Measurements from ENCODE around the gene CES1.

- no peak for TF ChIP-seq CTCF (IDR thresholded peaks at IDR 0.05; ENCODE audit: control extremely low read depth in 1 of 3, insufficient read depth in 1 of 3, low read depth in 1 of 3, low read length in 3 of 3)
- TF ChIP-seq POLR2AphosphoS5 (IDR thresholded peaks at IDR 0.05; ENCODE audit: low read depth, low read length) = no peak
- no peak for TF ChIP-seq POLR2A (IDR thresholded peaks at IDR 0.05; ENCODE audit: control extremely low read depth in 1 of 2, low read depth in 2 of 2, low read length in 2 of 2)
- TF ChIP-seq TEAD4 (IDR thresholded peaks at IDR 0.05; ENCODE audit: low read depth, low read length) = no peak
- no peak for TF ChIP-seq USF2 (IDR thresholded peaks at IDR 0.05; ENCODE audit: low read length)
- TF ChIP-seq JUND (IDR thresholded peaks at IDR 0.05; ENCODE audit: low read length) = no peak
- TF ChIP-seq MAFK (IDR thresholded peaks at IDR 0.05; ENCODE audit: low read depth, low read length) = no peak
- no peak for TF ChIP-seq PHF8 (conservative IDR thresholded peaks at IDR 0.05; ENCODE audit: low read depth, low read length)
- TF ChIP-seq MAX (IDR thresholded peaks at IDR 0.05) = no peak
- TF ChIP-seq SUZ12 (IDR thresholded peaks at IDR 0.05; ENCODE audit: low read length) = no peak
- TF ChIP-seq TAF7 (optimal IDR thresholded peaks at IDR 0.05; ENCODE audit: borderline replicate concordance, low read depth, low read length) = no peak
These were observed 8.4 kb downstream of the CES1 start for GRCh38 chr16:55824473-55825000.

Measured in H1 (cell line).